Gastroesophageal sphincter (tissue), 3 donors: ENCODE data around the gene IFT43.

ENCODE experiments used
- POLR2A ChIP-seq, 2 donors: fragments of 450-650 bp; IDR thresholded peaks; one replicate each; pipeline ENCODE4 v1.6.1; 2017; ENCODE audit warnings: antibody characterized with exemption in 2 of 2, mild to moderate bottlenecking in 2 of 2, moderate library complexity in 1 of 2
- TF ChIP-seq, protein P1 (sequence below), 4 experiments: fragments of 200-600 bp in 2 of 4; fragments of 450-650 bp in 2 of 4; sonication (generic) in 1 of 4; IDR thresholded peaks; one replicate each; pipeline ENCODE4 v1.5.1; 2017 to 2019; ENCODE audit warnings: antibody characterized with exemption in 4 of 4, mild to moderate bottlenecking in 2 of 4, moderate library complexity in 2 of 4

DNA sequence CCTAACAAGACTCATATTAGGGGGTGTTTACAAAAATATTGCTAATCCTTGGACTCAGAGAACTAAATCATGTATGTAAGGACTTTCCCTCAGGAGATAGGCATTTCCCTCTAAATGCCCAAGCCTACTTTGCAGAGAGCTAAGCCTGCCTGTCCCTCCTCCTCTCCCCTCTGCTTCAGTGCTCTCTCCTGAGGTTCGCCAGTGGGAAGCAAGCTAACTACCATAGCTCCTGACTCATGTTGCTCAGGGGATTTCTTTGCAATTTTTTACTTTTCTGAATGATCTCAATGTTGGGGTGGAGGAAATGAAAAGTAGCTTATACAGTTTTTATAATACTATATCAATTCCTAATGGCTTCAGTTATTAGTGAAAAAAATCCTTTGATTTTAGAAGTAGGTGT, 29.6 kb downstream of the IFT43 start:
- TF ChIP-seq, protein P1, sequence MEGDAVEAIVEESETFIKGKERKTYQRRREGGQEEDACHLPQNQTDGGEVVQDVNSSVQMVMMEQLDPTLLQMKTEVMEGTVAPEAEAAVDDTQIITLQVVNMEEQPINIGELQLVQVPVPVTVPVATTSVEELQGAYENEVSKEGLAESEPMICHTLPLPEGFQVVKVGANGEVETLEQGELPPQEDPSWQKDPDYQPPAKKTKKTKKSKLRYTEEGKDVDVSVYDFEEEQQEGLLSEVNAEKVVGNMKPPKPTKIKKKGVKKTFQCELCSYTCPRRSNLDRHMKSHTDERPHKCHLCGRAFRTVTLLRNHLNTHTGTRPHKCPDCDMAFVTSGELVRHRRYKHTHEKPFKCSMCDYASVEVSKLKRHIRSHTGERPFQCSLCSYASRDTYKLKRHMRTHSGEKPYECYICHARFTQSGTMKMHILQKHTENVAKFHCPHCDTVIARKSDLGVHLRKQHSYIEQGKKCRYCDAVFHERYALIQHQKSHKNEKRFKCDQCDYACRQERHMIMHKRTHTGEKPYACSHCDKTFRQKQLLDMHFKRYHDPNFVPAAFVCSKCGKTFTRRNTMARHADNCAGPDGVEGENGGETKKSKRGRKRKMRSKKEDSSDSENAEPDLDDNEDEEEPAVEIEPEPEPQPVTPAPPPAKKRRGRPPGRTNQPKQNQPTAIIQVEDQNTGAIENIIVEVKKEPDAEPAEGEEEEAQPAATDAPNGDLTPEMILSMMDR (IDR thresholded peaks at IDR 0.05), result no peak
- no peak for TF ChIP-seq POLR2A (IDR thresholded peaks at IDR 0.05)
